Mesendoderm (in vitro differentiated cells): ENCODE data around the gene FAM98C.
A peak's percentile ranks its signal among the peaks of the same experiment; 100 is the strongest.
"Not testable (repeated sequence)": the region's sequence is repeated elsewhere in the genome, so short reads cannot be mapped to it uniquely, and the experiment has no call there.

Experiments
- DNase-seq: peaks from one replicate; pipeline ENCODE4 v3.0.0; 2013
- H2AK5ac ChIP-seq: 2 replicates; pipeline ENCODE4 v1.6.1; 2013; ENCODE audit warnings: low read length, inconsistent platforms
- H2BK120ac ChIP-seq: 2 replicates; pipeline ENCODE4 v1.6.1; 2013; ENCODE audit warnings: low read depth, mild to moderate bottlenecking, low read length, moderate library complexity, mixed read lengths
- H2BK15ac ChIP-seq: replicated peaks from 2 replicates; pipeline ENCODE4 v1.6.1; 2013; ENCODE audit warnings: low read depth, mild to moderate bottlenecking, moderate library complexity
- H2BK5ac ChIP-seq: 2 replicates; pipeline ENCODE4 v1.6.1; 2013; ENCODE audit warnings: low read length, inconsistent platforms
- H3K18ac ChIP-seq: 2 replicates; pipeline ENCODE4 v1.6.1; 2013; ENCODE audit warnings: mild to moderate bottlenecking, low read length, mixed read lengths
- H3K23ac ChIP-seq: one replicate; pipeline ENCODE4 v1.6.1; 2013; ENCODE audit warnings: low read length
- H3K27ac ChIP-seq: 2 replicates; pipeline ENCODE4 v1.5.1; 2013; ENCODE audit warnings: low read depth, mild to moderate bottlenecking, inconsistent platforms, low read length, moderate library complexity
- H3K27me3 ChIP-seq: 2 replicates; pipeline ENCODE4 v1.6.1; 2013; ENCODE audit warnings: low read length, control low read depth, mild to moderate bottlenecking, inconsistent platforms; ENCODE audit not compliant: insufficient read depth, poor library complexity
- H3K36me3 ChIP-seq: 2 replicates; pipeline ENCODE4 v1.6.1; 2013; ENCODE audit warnings: low read length, inconsistent platforms; ENCODE audit not compliant: control insufficient read depth, insufficient read depth
- H3K4ac ChIP-seq: one replicate; pipeline ENCODE4 v1.6.1; 2013; ENCODE audit warnings: low read depth, mild to moderate bottlenecking, low read length, moderate library complexity
- H3K4me1 ChIP-seq: 2 replicates; pipeline ENCODE4 v1.6.1; 2013; ENCODE audit warnings: low read depth, low read length, inconsistent platforms; ENCODE audit not compliant: control insufficient read depth
- H3K4me2 ChIP-seq: 2 replicates; pipeline ENCODE4 v1.6.1; 2013; ENCODE audit warnings: low read length
- H3K4me3 ChIP-seq: 2 replicates; pipeline ENCODE4 v1.5.1; 2013; ENCODE audit warnings: mild to moderate bottlenecking, low read length
- H3K56ac ChIP-seq: one replicate; pipeline ENCODE4 v1.6.1; 2013; ENCODE audit warnings: low read length
- H3K79me1 ChIP-seq: 2 replicates; pipeline ENCODE4 v1.6.1; 2013; ENCODE audit warnings: low read length, inconsistent platforms
- H3K79me2 ChIP-seq: 2 replicates; pipeline ENCODE4 v1.6.1; 2013; ENCODE audit warnings: mild to moderate bottlenecking, low read length; ENCODE audit not compliant: control insufficient read depth, insufficient read depth
- H3K9ac ChIP-seq: 2 replicates; pipeline ENCODE4 v1.6.1; 2013; ENCODE audit warnings: low read length, inconsistent platforms
- H4K5ac ChIP-seq: one replicate; pipeline ENCODE4 v1.6.1; 2013; ENCODE audit warnings: low read length
- H4K8ac ChIP-seq: one replicate; pipeline ENCODE4 v1.6.1; 2013; ENCODE audit warnings: low read depth, mild to moderate bottlenecking, control low read depth, low read length, moderate library complexity
- WGBS: extraction: QIAGEN DNeasy Blood & Tissue Kit; methylation state at CpG from one replicate; pipeline ENCODE4 v1.1.7; 2013; ENCODE audit warnings: low lambda C conversion rate, missing lambda C conversion rate; ENCODE audit not compliant: insufficient coverage; ENCODE audit errors: extremely low coverage; 5-methylcytosine and 5-hydroxymethylcytosine counted together

The FAM98C gene

DNA sequence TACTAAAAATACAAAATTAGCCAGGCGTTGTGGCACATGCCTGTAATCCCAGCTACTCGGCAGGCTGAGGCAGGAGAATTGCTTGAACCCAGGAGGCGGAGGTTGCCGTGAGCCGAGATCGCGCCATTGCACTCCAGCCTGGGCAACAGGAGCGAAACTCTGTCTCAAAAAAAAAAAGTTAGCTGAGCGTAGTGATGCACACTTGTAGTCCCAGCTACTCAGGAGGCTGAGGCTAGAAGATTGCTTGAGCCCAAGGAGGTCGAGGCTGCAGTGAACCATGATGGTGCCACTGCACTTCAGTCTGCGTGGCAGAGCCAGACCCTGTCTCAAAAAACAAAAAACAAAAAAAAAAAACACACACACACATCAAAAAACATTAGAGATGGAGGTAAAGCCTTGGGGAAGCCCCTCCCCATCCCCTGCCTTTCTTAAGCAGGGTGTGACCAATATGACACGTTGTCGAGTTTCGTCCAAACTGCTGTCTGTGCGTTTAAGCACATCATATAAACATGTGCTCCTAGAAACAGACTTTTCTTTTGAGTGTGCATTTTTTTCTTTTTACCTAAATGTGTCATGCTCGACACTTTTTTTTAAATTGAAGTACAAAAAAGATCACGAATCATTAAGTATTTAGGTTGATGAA is 24.3 kb downstream of the FAM98C start:
- H2BK5ac ChIP-seq, H3K79me1 ChIP-seq, H2AK5ac ChIP-seq, H4K8ac ChIP-seq, H3K36me3 ChIP-seq, H3K56ac ChIP-seq, H3K4me3 ChIP-seq, H3K27ac ChIP-seq, H3K9ac ChIP-seq, H3K4me2 ChIP-seq, H4K5ac ChIP-seq, H3K27me3 ChIP-seq, H2BK120ac ChIP-seq, H3K4ac ChIP-seq, H3K79me2 ChIP-seq, H3K23ac ChIP-seq, H2BK15ac ChIP-seq, DNase-seq, H3K4me1 ChIP-seq, H3K18ac ChIP-seq: not testable (repeated sequence)
- no CpG with 5 or more reads among the region's 17 CpGs for WGBS

- Histone ChIP-seq H3K27me3 (no peaks in the 10 kb centered on the region), H4K8ac (no peak overlapping the region), H3K4me3 (no peak overlapping the region), H3K18ac (no peak overlapping the region), H3K27ac (no peak overlapping the region), H2BK15ac (no peak overlapping the region), H3K56ac (no peak overlapping the region), H2BK5ac (no peak overlapping the region), H3K4me2 (no peak overlapping the region), H3K23ac (no peak overlapping the region), H3K36me3 (no peaks in the 10 kb centered on the region), H3K4me1 (peaks cover 6% of the 10 kb centered on the region), H3K79me2 (no peaks in the 10 kb centered on the region), H2AK5ac (no peak overlapping the region), H2BK120ac (no peak overlapping the region), H3K9ac (no peak overlapping the region), H3K4ac (no peak overlapping the region), H4K5ac (no peak overlapping the region), H3K79me1 (no peaks in the 10 kb centered on the region)
- no peak for DNase-seq
- no CpG with 5 or more reads among the region's 14 CpGs for WGBS
These were observed 26.3 kb downstream of the FAM98C start for GRCh38 chr19:38429055-38429810.

DNA sequence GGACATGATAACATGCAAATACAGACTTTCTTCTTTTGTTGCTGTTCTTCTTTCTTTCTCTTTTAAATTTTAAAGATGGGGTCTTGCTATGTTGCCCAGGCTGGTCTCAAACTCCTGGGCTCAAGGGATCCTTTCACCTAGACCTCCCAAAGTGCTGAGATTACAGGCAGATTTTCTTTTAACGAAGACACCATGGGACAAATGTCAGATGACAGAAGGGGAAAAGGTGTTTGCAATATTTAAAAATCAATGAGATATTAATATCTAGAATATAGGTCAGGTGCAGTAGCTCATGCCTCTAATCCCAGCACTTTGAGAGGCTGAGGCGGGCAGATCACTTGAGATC is 26.9 kb downstream of the FAM98C start:
- Histone ChIP-seq H3K4me3 (no peak overlapping the region), H3K27me3 (no peaks in the 10 kb centered on the region), H3K56ac (no peak overlapping the region), H4K5ac (no peak overlapping the region), H3K4ac (no peak overlapping the region), H4K8ac (no peak overlapping the region), H3K23ac (no peak overlapping the region), H2BK5ac (no peak overlapping the region), H3K9ac (no peak overlapping the region), H3K27ac (no peak overlapping the region), H2BK120ac (no peak overlapping the region), H3K79me2 (no peaks in the 10 kb centered on the region), H3K4me2 (no peak overlapping the region), H2BK15ac (no peak overlapping the region), H2AK5ac (no peak overlapping the region), H3K79me1 (no peaks in the 10 kb centered on the region), H3K18ac (no peak overlapping the region), H3K36me3 (no peaks in the 10 kb centered on the region), H3K4me1 (peaks cover 8% of the 10 kb centered on the region)
- WGBS, result no CpG with 5 or more reads among the region's 2 CpGs
- DNase-seq, result no peak

DNA sequence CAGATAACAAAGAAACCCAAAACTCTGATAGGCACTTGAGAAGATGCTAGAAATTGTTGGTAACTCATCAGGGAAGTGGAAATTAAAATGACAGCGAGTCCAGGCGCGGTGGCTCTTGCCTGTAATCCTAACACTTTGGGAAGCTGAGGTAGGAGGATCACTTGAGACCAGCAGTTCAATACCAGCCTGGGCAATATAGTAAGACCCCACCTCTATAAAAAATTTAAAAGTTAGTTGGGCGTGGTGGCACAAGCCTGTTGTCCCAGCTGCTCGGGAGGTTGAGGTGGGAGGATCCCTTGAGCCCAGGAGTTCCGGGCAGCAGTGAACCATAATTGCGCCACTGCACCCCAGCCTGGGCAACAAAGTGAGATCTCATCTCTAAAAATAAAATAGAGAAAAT is 28.0 kb downstream of the FAM98C start:
- no peak overlapping the region for H3K4me3 ChIP-seq
- no peak overlapping the region for H2BK120ac ChIP-seq
- H3K23ac ChIP-seq, result no peak overlapping the region
- no peak overlapping the region for H2BK15ac ChIP-seq
- no peaks in the 10 kb centered on the region for H3K36me3 ChIP-seq
- no peak overlapping the region for H2BK5ac ChIP-seq
- no peaks in the 10 kb centered on the region for H3K79me1 ChIP-seq
- H3K9ac ChIP-seq, result no peak overlapping the region
- no peak overlapping the region for H3K4ac ChIP-seq
- DNase-seq, result no peak
- H4K5ac ChIP-seq, result no peak overlapping the region
- H3K4me1 ChIP-seq, result peaks cover 4% of the 10 kb centered on the region
- H3K56ac ChIP-seq, result no peak overlapping the region
- no peak overlapping the region for H2AK5ac ChIP-seq
- H4K8ac ChIP-seq, result no peak overlapping the region
- H3K27me3 ChIP-seq, result no peaks in the 10 kb centered on the region
- H3K4me2 ChIP-seq, result no peak overlapping the region
- no CpG with 5 or more reads among the region's 7 CpGs for WGBS
- H3K18ac ChIP-seq, result no peak overlapping the region
- no peak overlapping the region for H3K27ac ChIP-seq
- H3K79me2 ChIP-seq, result no peaks in the 10 kb centered on the region

DNA sequence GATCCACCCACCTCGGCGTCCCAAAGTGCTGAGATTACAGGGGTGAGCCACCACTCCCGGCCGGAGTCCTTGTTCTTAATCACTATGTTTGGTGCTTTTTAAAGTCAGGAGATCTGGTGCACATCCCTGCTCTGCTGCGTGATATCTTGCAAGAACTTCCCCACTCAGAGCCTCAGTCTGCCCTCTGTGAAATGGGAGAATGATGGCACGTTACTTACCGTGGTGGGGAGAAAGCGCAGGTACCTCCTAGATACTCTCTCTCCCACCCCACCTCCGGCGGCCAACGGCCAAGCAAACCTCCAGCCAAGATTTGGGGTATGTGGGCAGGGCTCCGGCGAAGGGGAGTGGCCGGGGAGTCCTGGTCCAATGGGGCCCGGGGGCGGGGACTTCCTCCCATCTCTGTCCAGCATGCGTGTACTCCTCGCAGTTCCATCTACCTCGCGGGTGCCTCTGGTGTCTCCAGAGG is 30.4 kb downstream of the FAM98C start, which contains the start of gene RYR1:
TSS of gene RYR1 (plus strand) at position 424 of the 466 bp plus-strand sequence. CDS start 139 bp downstream, outside the sequence.
- Histone ChIP-seq H3K79me2 (no peaks in the 10 kb centered on the region), H2AK5ac (no peak within 1 kb of the TSS), H2BK5ac (no peak within 1 kb of the TSS), H2BK120ac (no peak within 1 kb of the TSS), H3K4ac (no peak within 1 kb of the TSS), H4K8ac (no peak within 1 kb of the TSS), H3K4me2 (peak within 1 kb of the TSS; percentile 48), H3K56ac (no peak within 1 kb of the TSS), H3K23ac (no peak within 1 kb of the TSS), H4K5ac (no peak within 1 kb of the TSS), H3K27me3 (no peaks in the 10 kb centered on the region), H3K9ac (no peak within 1 kb of the TSS), H3K27ac (no peak within 1 kb of the TSS), H3K4me3 (no peak within 1 kb of the TSS), H3K4me1 (peaks cover 4% of the 10 kb centered on the region), H3K18ac (no peak within 1 kb of the TSS), H2BK15ac (no peak within 1 kb of the TSS), H3K36me3 (no peaks in the 10 kb centered on the region), H3K79me1 (no peaks in the 10 kb centered on the region)
- DNase-seq, result peak; percentile 90
- no CpG with 5 or more reads among the region's 20 CpGs for WGBS
